Ovary (tissue), 3 donors: ENCODE data around the gene SNX5.

Source experiments
- CTCF ChIP-seq, 3 donors: fragments of 450-650 bp in 2 of 3; fragments of 200-600 bp in 1 of 3; IDR thresholded peaks; one replicate each; pipeline versions ENCODE4 v1.5.1 to v1.8.0; 2016 to 2022; ENCODE audit warnings: antibody characterized with exemption in 3 of 3, mild to moderate bottlenecking in 1 of 3
- EP300 ChIP-seq: sonication (generic); formaldehyde crosslinking; IDR thresholded peaks from one replicate; pipeline ENCODE4 v1.6.1; 2017; ENCODE audit warnings: antibody characterized with exemption
- POLR2A ChIP-seq: fragments of 450-650 bp; IDR thresholded peaks from one replicate; pipeline ENCODE4 v1.6.1; 2017; ENCODE audit warnings: antibody characterized with exemption, mild to moderate bottlenecking, moderate library complexity
- donor health status: DM: no; HTN: no; CAD: no.

GRCh38 chr20:18011951-18012645, 43.5 kb upstream of the SNX5 start:
- TF ChIP-seq EP300 = no peak
- no peak for TF ChIP-seq CTCF (IDR thresholded peaks at IDR 0.05)
- TF ChIP-seq POLR2A = no peak
